Sciatic nerve (tissue), 1 donor: ENCODE results near the gene TTC1. TPM values are rescaled to one million over a fixed set of nuclear protein-coding genes. Genes with fewer than 3 reads are reported as not detected.

Source experiments
- total RNA-seq: library from RNA; stranded (reverse); fragmentation: NEBNext Ultra II Directional; extraction: Animal tissue kit (Norgen Biotek cat#: 25700); gene quantifications from one replicate; pipeline ENCODE4 v1.2.1, GENCODE V29; 2021
- donor health status: DM: no; HTN: no; CAD: no.

The TTC1 gene
- total RNA-seq, 1 donor from 2014 or later = 47.2 TPM

Other genes starting within 250 kb of the TTC1 start
- 1.6 TPM for gene ADRA1B, start 92.7 kb upstream of the TTC1 start, total RNA-seq
- 26.6 TPM for gene PWWP2A, start 110.3 kb downstream of the TTC1 start, total RNA-seq
- gene FABP6, start 220.4 kb downstream of the TTC1 start, total RNA-seq = not detected